Activated CD8-positive, alpha-beta T cell treated with anti-CD3 and anti-CD28 coated beads, Interleukin-2, amount 10 ng/mL, durations not matched to agents 7 days and 5 days (primary cell): Measurements from ENCODE around the gene DOCK1. TPM values are rescaled to one million over a fixed set of nuclear protein-coding genes. Genes with fewer than 3 reads are reported as not detected.

Source experiments
- ATAC-seq: fragments of 150-1000 bp; cut with Tn5 transposase; one replicate; pipeline ENCODE4 v1.10.0; 2021; ENCODE audit warnings: moderate library complexity
- CTCF ChIA-PET: fragments of 350-600 bp; sonication (Branson Sonifier 250); formaldehyde crosslinking; loops from one replicate; lab custom pipeline; 2021; ENCODE audit warnings: antibody characterized with exemption; lab: Charles Lee
- POLR2A ChIA-PET: fragments of 350-600 bp; sonication (Branson Sonifier 250); formaldehyde crosslinking; loops from one replicate; lab custom pipeline; 2021; ENCODE audit warnings: antibody characterized with exemption; lab: Charles Lee
- DNase-seq: peaks from one replicate; pipeline ENCODE4 v3.0.0-alpha.2; 2020
- H3K27ac Mint-ChIP-seq: one replicate; pipeline ENCODE4 v1.8.0; 2021; ENCODE audit warnings: mild to moderate bottlenecking, mixed read lengths
- H3K27me3 Mint-ChIP-seq: one replicate; pipeline ENCODE4 v1.8.0; 2021; ENCODE audit warnings: low read depth, mixed read lengths
- H3K36me3 Mint-ChIP-seq: one replicate; pipeline ENCODE4 v1.8.0; 2021; ENCODE audit warnings: low read depth, mixed read lengths
- H3K4me1 Mint-ChIP-seq: one replicate; pipeline ENCODE4 v1.8.0; 2021; ENCODE audit warnings: low read depth, mixed read lengths
- H3K4me3 Mint-ChIP-seq: one replicate; pipeline ENCODE4 v1.8.0; 2021; ENCODE audit warnings: mild to moderate bottlenecking, mixed read lengths
- H3K9me3 Mint-ChIP-seq: one replicate; pipeline ENCODE4 v1.8.0; 2022; ENCODE audit warnings: mixed read lengths; ENCODE audit not compliant: insufficient read depth
- total RNA-seq, 2 experiments: library from RNA; stranded (reverse); gene quantifications; one replicate each; pipeline ENCODE4 v1.2.3, GENCODE V29; 2021

DOCK1 gene
- total RNA-seq, 2 experiments from 2014 or later: not detected

- Mint-ChIP-seq H3K36me3 (no peaks in the 10 kb centered on the region), H3K4me1 (no peaks in the 10 kb centered on the region), H3K9me3 (no peaks in the 10 kb centered on the region), H3K27me3 (peaks cover 6% of the 10 kb centered on the region), H3K27ac (no peak overlapping the region), H3K4me3 (no peak overlapping the region)
- ATAC-seq (no peak), DNase-seq (no peak)
- POLR2A ChIA-PET: no interaction called here
- CTCF ChIA-PET: no interaction called here
Observed at GRCh38 chr10:127245456-127245855, 340.2 kb downstream of the DOCK1 start.

- no peak for ATAC-seq
- Mint-ChIP-seq H3K27me3 (peaks cover 4% of the 10 kb centered on the region), H3K4me1 (peaks cover 14% of the 10 kb centered on the region), H3K27ac (no peak overlapping the region), H3K4me3 (no peak overlapping the region), H3K9me3 (no peaks in the 10 kb centered on the region), H3K36me3 (no peaks in the 10 kb centered on the region)
- ChIA-PET POLR2A (no interaction called here), CTCF (no interaction called here)
- no peak for DNase-seq
Observed at GRCh38 chr10:127250031-127250430, 344.8 kb downstream of the DOCK1 start.

- no peak overlapping the region for H3K27ac Mint-ChIP-seq
- no peak for DNase-seq
- no peak overlapping the region for H3K4me3 Mint-ChIP-seq
- no peaks in the 10 kb centered on the region for H3K9me3 Mint-ChIP-seq
- peaks cover 14% of the 10 kb centered on the region for H3K4me1 Mint-ChIP-seq
- H3K36me3 Mint-ChIP-seq: no peaks in the 10 kb centered on the region
- CTCF ChIA-PET: no interaction called here
- ATAC-seq: no peak
- POLR2A ChIA-PET: no interaction called here
- peaks cover 2% of the 10 kb centered on the region for H3K27me3 Mint-ChIP-seq
Observed at GRCh38 chr10:127252818-127253217, 347.6 kb downstream of the DOCK1 start.

GRCh38 chr10:127254276-127254675 lies 349.0 kb downstream of the DOCK1 start:
- ATAC-seq (no peak), DNase-seq (peak; percentile 35)
- peaks cover 14% of the 10 kb centered on the region for H3K4me1 Mint-ChIP-seq
- peaks cover 2% of the 10 kb centered on the region for H3K27me3 Mint-ChIP-seq
- ChIA-PET CTCF (interaction anchor here (1.0 kb wide), 1 partner anchor 10 kb away, joined by 3 read pairs; no protein-coding TSS in a partner anchor), POLR2A (no interaction called here)
- no peaks in the 10 kb centered on the region for H3K36me3 Mint-ChIP-seq
- H3K27ac Mint-ChIP-seq: peak overlapping the region; percentile 14
- H3K9me3 Mint-ChIP-seq: no peaks in the 10 kb centered on the region
- no peak overlapping the region for H3K4me3 Mint-ChIP-seq

GRCh38 chr10:127257395-127257794 lies 352.2 kb downstream of the DOCK1 start:
- Mint-ChIP-seq H3K4me3 (no peak overlapping the region), H3K27me3 (peaks cover 2% of the 10 kb centered on the region), H3K9me3 (peaks cover 5% of the 10 kb centered on the region), H3K4me1 (peaks cover 14% of the 10 kb centered on the region), H3K36me3 (peaks cover 3% of the 10 kb centered on the region), H3K27ac (no peak overlapping the region)
- ChIA-PET POLR2A (no interaction called here), CTCF (no interaction called here)
- no peak for DNase-seq
- ATAC-seq: no peak

GRCh38 chr10:127259347-127259746 lies 354.1 kb downstream of the DOCK1 start:
- Mint-ChIP-seq H3K27ac (no peak overlapping the region), H3K4me3 (no peak overlapping the region), H3K9me3 (peaks cover 5% of the 10 kb centered on the region), H3K36me3 (peaks cover 3% of the 10 kb centered on the region), H3K27me3 (no peaks in the 10 kb centered on the region), H3K4me1 (peaks cover 5% of the 10 kb centered on the region)
- CTCF ChIA-PET: no interaction called here
- ATAC-seq: no peak
- POLR2A ChIA-PET: no interaction called here
- no peak for DNase-seq

- POLR2A ChIA-PET: no interaction called here
- no peak overlapping the region for H3K27ac Mint-ChIP-seq
- H3K4me1 Mint-ChIP-seq: no peaks in the 10 kb centered on the region
- H3K4me3 Mint-ChIP-seq: no peak overlapping the region
- ATAC-seq (no peak), DNase-seq (no peak)
- H3K9me3 Mint-ChIP-seq: peaks cover 5% of the 10 kb centered on the region
- no peaks in the 10 kb centered on the region for H3K27me3 Mint-ChIP-seq
- peaks cover 3% of the 10 kb centered on the region for H3K36me3 Mint-ChIP-seq
- CTCF ChIA-PET: no interaction called here
Observed at GRCh38 chr10:127262606-127263005, 357.4 kb downstream of the DOCK1 start.

- DNase-seq: no peak
- POLR2A ChIA-PET: no interaction called here
- Mint-ChIP-seq H3K4me1 (no peaks in the 10 kb centered on the region), H3K4me3 (no peak overlapping the region), H3K27me3 (no peaks in the 10 kb centered on the region), H3K9me3 (peaks cover under 1% of the 10 kb centered on the region), H3K36me3 (peaks cover 3% of the 10 kb centered on the region), H3K27ac (no peak overlapping the region)
- ATAC-seq: no peak
- CTCF ChIA-PET: no interaction called here
Observed at GRCh38 chr10:127265288-127265687, 360.1 kb downstream of the DOCK1 start.

GRCh38 chr10:127266431-127266830 lies 361.2 kb downstream of the DOCK1 start:
- Mint-ChIP-seq H3K36me3 (peaks cover 3% of the 10 kb centered on the region), H3K9me3 (no peaks in the 10 kb centered on the region), H3K4me1 (no peaks in the 10 kb centered on the region), H3K27ac (no peak overlapping the region), H3K4me3 (no peak overlapping the region), H3K27me3 (no peaks in the 10 kb centered on the region)
- ATAC-seq (no peak), DNase-seq (no peak)
- ChIA-PET CTCF (no interaction called here), POLR2A (no interaction called here)

- ATAC-seq: no peak
- Mint-ChIP-seq H3K9me3 (no peaks in the 10 kb centered on the region), H3K4me1 (no peaks in the 10 kb centered on the region), H3K4me3 (no peak overlapping the region), H3K27me3 (no peaks in the 10 kb centered on the region), H3K36me3 (no peaks in the 10 kb centered on the region), H3K27ac (no peak overlapping the region)
- ChIA-PET CTCF (no interaction called here), POLR2A (no interaction called here)
- no peak for DNase-seq
Observed at GRCh38 chr10:127267442-127267841, 362.2 kb downstream of the DOCK1 start.

GRCh38 chr10:127272076-127272475 lies 366.8 kb downstream of the DOCK1 start:
- POLR2A ChIA-PET: no interaction called here
- no peaks in the 10 kb centered on the region for H3K4me1 Mint-ChIP-seq
- ATAC-seq (no peak), DNase-seq (no peak)
- H3K9me3 Mint-ChIP-seq: no peaks in the 10 kb centered on the region
- H3K27ac Mint-ChIP-seq: no peak overlapping the region
- H3K36me3 Mint-ChIP-seq: no peaks in the 10 kb centered on the region
- CTCF ChIA-PET: no interaction called here
- H3K27me3 Mint-ChIP-seq: peaks cover 2% of the 10 kb centered on the region
- no peak overlapping the region for H3K4me3 Mint-ChIP-seq

- H3K36me3 Mint-ChIP-seq: no peaks in the 10 kb centered on the region
- ChIA-PET CTCF (no interaction called here), POLR2A (no interaction called here)
- H3K4me1 Mint-ChIP-seq: no peaks in the 10 kb centered on the region
- no peak overlapping the region for H3K27ac Mint-ChIP-seq
- DNase-seq (no peak), ATAC-seq (no peak)
- no peaks in the 10 kb centered on the region for H3K9me3 Mint-ChIP-seq
- peaks cover 7% of the 10 kb centered on the region for H3K27me3 Mint-ChIP-seq
- H3K4me3 Mint-ChIP-seq: no peak overlapping the region
Observed at GRCh38 chr10:127275272-127275671, 370.0 kb downstream of the DOCK1 start.

- ChIA-PET POLR2A (no interaction called here), CTCF (no interaction called here)
- ATAC-seq (no peak), DNase-seq (no peak)
- Mint-ChIP-seq H3K4me3 (no peak overlapping the region), H3K27ac (no peak overlapping the region), H3K4me1 (no peaks in the 10 kb centered on the region), H3K27me3 (peaks cover 9% of the 10 kb centered on the region), H3K36me3 (no peaks in the 10 kb centered on the region), H3K9me3 (no peaks in the 10 kb centered on the region)
Observed at GRCh38 chr10:127275793-127276450, 370.7 kb downstream of the DOCK1 start.
